HepG2 (cell line): Measurements from ENCODE around the gene HBA2. TPM values are rescaled to one million over a fixed set of nuclear protein-coding genes. Genes with fewer than 3 reads are reported as not detected.

Experiments used
- ARID3A ChIP-seq: IDR thresholded peaks from 2 replicates; pipeline ENCODE4 v1.6.1; 2012; ENCODE audit warnings: low read depth, low read length, improper control_type of control experiment
- ATF7 ChIP-seq, 2 experiments: fragments of 450-650 bp in 1 of 2; sonication (generic) in 1 of 2; formaldehyde crosslinking in 1 of 2; IDR thresholded peaks; 2 replicates each; pipeline versions ENCODE4 v1.4.0 to v1.6.1; 2016 to 2020; ENCODE audit warnings: antibody characterized with exemption in 1 of 2, mild to moderate bottlenecking in 1 of 2, missing genetic modification reagents in 1 of 2
- CAMTA2 ChIP-seq: sonication (generic); formaldehyde crosslinking; IDR thresholded peaks from 2 replicates; pipeline ENCODE4 v1.4.0; 2020; ENCODE audit warnings: mild to moderate bottlenecking, missing genetic modification reagents, borderline replicate concordance
- DBP ChIP-seq: sonication (generic); formaldehyde crosslinking; IDR thresholded peaks from 2 replicates; pipeline ENCODE4 v1.4.0; 2020; ENCODE audit warnings: missing genetic modification reagents; ENCODE audit errors: not compliant biosample characterization
- ESRRA ChIP-seq: sonication (generic); formaldehyde crosslinking; IDR thresholded peaks from 2 replicates; pipeline ENCODE4 v1.5.1; 2020; ENCODE audit warnings: mild to moderate bottlenecking, low read depth, missing genetic modification reagents
- GATAD1 ChIP-seq: IDR thresholded peaks from 2 replicates; pipeline ENCODE4 v1.6.1; 2016; ENCODE audit warnings: missing genetic modification reagents, missing compliant biosample characterization
- IRF2 ChIP-seq: IDR thresholded peaks from 2 replicates; pipeline ENCODE4 v1.6.1; 2018; ENCODE audit warnings: missing genetic modification reagents, missing compliant biosample characterization
- JUN ChIP-seq: sonication (generic); formaldehyde crosslinking; IDR thresholded peaks from 2 replicates; pipeline ENCODE4 v1.4.0; 2020; ENCODE audit warnings: mild to moderate bottlenecking, missing genetic modification reagents
- MBNL3 ChIP-seq: fragments of 250-450 bp; sonication (Bioruptor Pico); conservative IDR thresholded peaks from 2 replicates; pipeline ENCODE4 v1.8.0; 2022; ENCODE audit warnings: mild to moderate bottlenecking, inconsistent platforms
- MNT ChIP-seq: fragments of 450-650 bp; IDR thresholded peaks from 2 replicates; pipeline ENCODE4 v1.6.1; 2016
- MXI1 ChIP-seq: IDR thresholded peaks from 3 replicates; pipeline ENCODE4 v1.6.1; 2012; ENCODE audit warnings: low read depth, low read length, inconsistent platforms, borderline replicate concordance
- NRL ChIP-seq: sonication (generic); formaldehyde crosslinking; IDR thresholded peaks from 2 replicates; pipeline ENCODE4 v1.5.0; 2020; ENCODE audit warnings: missing genetic modification reagents, mild to moderate bottlenecking, moderate library complexity, borderline replicate concordance
- PRDM4 ChIP-seq: sonication (generic); formaldehyde crosslinking; IDR thresholded peaks from 2 replicates; pipeline ENCODE4 v1.9.0; 2021; ENCODE audit warnings: missing genetic modification reagents, borderline replicate concordance
- RARA ChIP-seq: IDR thresholded peaks from 2 replicates; pipeline ENCODE4 v1.6.1; 2016; ENCODE audit warnings: missing genetic modification reagents, missing compliant biosample characterization
- SOX6 ChIP-seq, 2 experiments: fragments of 450-650 bp in 1 of 2; sonication (generic) in 1 of 2; formaldehyde crosslinking in 1 of 2; IDR thresholded peaks; 2 replicates each; pipeline versions ENCODE4 v1.4.0 to v1.6.1; 2017 to 2020; ENCODE audit warnings: antibody characterized with exemption in 1 of 2, mild to moderate bottlenecking in 1 of 2, missing genetic modification reagents in 1 of 2
- SSRP1 ChIP-seq: IDR thresholded peaks from 2 replicates; pipeline ENCODE4 v1.6.1; 2016; ENCODE audit warnings: control low read depth
- ZBTB33 ChIP-seq: sonication (generic); formaldehyde crosslinking; IDR thresholded peaks from 2 replicates; pipeline ENCODE4 v1.4.0; 2020; ENCODE audit warnings: missing genetic modification reagents
- ZBTB7A ChIP-seq: sonication (generic); formaldehyde crosslinking; IDR thresholded peaks from 2 replicates; pipeline ENCODE4 v1.8.0; 2022; ENCODE audit warnings: mild to moderate bottlenecking, missing genetic modification reagents
- ZFP62 ChIP-seq: sonication (generic); formaldehyde crosslinking; IDR thresholded peaks from 2 replicates; pipeline ENCODE4 v1.4.0; 2020; ENCODE audit warnings: missing genetic modification reagents
- ZNF256 ChIP-seq: sonication (generic); formaldehyde crosslinking; conservative IDR thresholded peaks from 2 replicates; pipeline ENCODE4 v1.4.0; 2020; ENCODE audit warnings: missing genetic modification reagents
- ZNF550 ChIP-seq: sonication (generic); formaldehyde crosslinking; IDR thresholded peaks from 2 replicates; pipeline ENCODE4 v1.4.0; 2020; ENCODE audit warnings: mild to moderate bottlenecking, missing genetic modification reagents, borderline replicate concordance
- polyA plus RNA-seq, 8 experiments: library from polyadenylated mRNA; depleted of rRNA in 3 of 8; stranded (reverse) in 7 of 8; unstranded in 1 of 8; fragments of >200 nt; fragmentation: Illumina TruSeq in 4 of 8; extraction: Trizol in 4 of 8; gene quantifications; 2 replicates each; pipeline versions ENCODE4 v1.2.1 to v1.2.3, GENCODE V29; 2011 to 2016; ENCODE audit warnings: low read depth in 4 of 8, missing spikeins in 1 of 8, mixed read lengths in 1 of 8; ENCODE audit not compliant: insufficient read depth in 1 of 8
- total RNA-seq, 5 experiments: library from RNA; depleted of rRNA; stranded (reverse); fragments of >200 nt; fragmentation: Illumina TruSeq; extraction: Trizol; gene quantifications; 2 replicates each; pipeline ENCODE4 v1.2.3, GENCODE V29; 2016; ENCODE audit warnings: low read depth in 1 of 5

Gene HBA2
- total and polyA plus RNA-seq, 2 of the 13 experiments (the other 11 are each of a cell fraction or from before 2014, with no cell fraction given): not detected

- TF ChIP-seq SOX6 (IDR thresholded peaks at IDR 0.05): no peak
- peak; percentile 38; the same call in 1 of the 2 replicates for TF ChIP-seq SOX6 (CRISPR knock-in tag; IDR thresholded peaks at IDR 0.05)
- no peak for TF ChIP-seq PRDM4
- no peak for TF ChIP-seq MBNL3 (CRISPR knock-in tag)
- no peak for TF ChIP-seq JUN (CRISPR knock-in tag)
- no peak; the same call in 1 of the 2 replicates for TF ChIP-seq NRL (CRISPR knock-in tag)
- TF ChIP-seq CAMTA2 (CRISPR knock-in tag): peak; percentile 40; the same call in 1 of the 2 replicates
- peak; percentile 22 for TF ChIP-seq ZBTB7A (CRISPR knock-in tag)
- TF ChIP-seq DBP: no peak
- no peak for TF ChIP-seq ZFP62 (CRISPR knock-in tag)
- peak; percentile 89 for TF ChIP-seq RARA
- TF ChIP-seq ZBTB33: no peak
- 0 out of 2 replicates have a peak, but pooled peaks have one; percentile 24 for TF ChIP-seq IRF2 (CRISPR knock-in tag)
- TF ChIP-seq ZNF550: no peak
- no peak for TF ChIP-seq SSRP1 (CRISPR knock-in tag)
- TF ChIP-seq MXI1: peak; percentile 82; the same call in 1 of the 3 replicates
- TF ChIP-seq ARID3A: no peak
- TF ChIP-seq ZNF256 (CRISPR knock-in tag): no peak
- peak; percentile 99 for TF ChIP-seq ESRRA (CRISPR knock-in tag)
- no peak for TF ChIP-seq GATAD1 (CRISPR knock-in tag)
- no peak; the same call in 1 of the 2 replicates for TF ChIP-seq ATF7 (IDR thresholded peaks at IDR 0.05)
- TF ChIP-seq ATF7 (CRISPR knock-in tag; IDR thresholded peaks at IDR 0.05): no peak
- TF ChIP-seq MNT: peak; percentile 72
Measured at GRCh38 chr16:162271-162991, 10.2 kb upstream of the HBA2 start (continued).
